Anterior cingulate cortex (tissue), 58 donors: ENCODE measurements around the gene PKD2L1.
"Not testable (repeated sequence)": the region's sequence is repeated elsewhere in the genome, so short reads cannot be mapped to it uniquely, and the experiment has no call there.

ENCODE experiments used
- DNase-seq, 58 donors: peaks; one replicate each; lab custom pipeline; 2025; lab: John Stamatoyannopoulos, UW

Gene PKD2L1

GRCh38 chr10:100292300-100292699 lies 37.7 kb downstream of the PKD2L1 start:
- DNase-seq: not testable (repeated sequence)

- DNase-seq: peak in 1 of 58 donors; percentile 10
Observed at GRCh38 chr10:100291356-100291755, 38.7 kb downstream of the PKD2L1 start.

- DNase-seq: no peak
Observed at GRCh38 chr10:100289641-100290040, 40.4 kb downstream of the PKD2L1 start.

- no peak for DNase-seq
Observed at GRCh38 chr10:100288196-100288595, 41.8 kb downstream of the PKD2L1 start.

- DNase-seq: no peak
Observed at GRCh38 chr10:100287756-100288155, 42.3 kb downstream of the PKD2L1 start.

- DNase-seq: peak; percentile 16 to 98 (median 88)
Observed at GRCh38 chr10:100286051-100287033, 43.7 kb downstream of the PKD2L1 start, which contains the start of gene BLOC1S2. Gene BLOC1S2, minus strand, starts transcription at chr10:100286680. Its CDS starts 21 bp downstream, at chr10:100286659.

GRCh38 chr10:100285326-100285725 lies 44.7 kb downstream of the PKD2L1 start:
- DNase-seq: not testable (repeated sequence)

GRCh38 chr10:100282907-100283306 lies 47.1 kb downstream of the PKD2L1 start:
- DNase-seq: no peak

- DNase-seq: not testable (repeated sequence)
Observed at GRCh38 chr10:100276971-100277370, 53.1 kb downstream of the PKD2L1 start.

GRCh38 chr10:100267239-100268104 lies 62.6 kb downstream of the PKD2L1 start, which contains the start of gene CWF19L1:
Gene CWF19L1, minus strand, starts transcription at chr10:100267638. Its CDS starts 45 bp downstream, at chr10:100267593.
- peak in 57 of 58 donors; percentile 43 to 89 (median 79) for DNase-seq

- DNase-seq: no peak
Observed at GRCh38 chr10:100265821-100266485, 64.1 kb downstream of the PKD2L1 start.

- DNase-seq: no peak
Observed at GRCh38 chr10:100254191-100254590, 75.8 kb downstream of the PKD2L1 start.

GRCh38 chr10:100253041-100253440 lies 77.0 kb downstream of the PKD2L1 start:
- no peak for DNase-seq

GRCh38 chr10:100248820-100249219 lies 81.2 kb downstream of the PKD2L1 start:
- no peak for DNase-seq

- no peak for DNase-seq
Observed at GRCh38 chr10:100245484-100246220, 84.4 kb downstream of the PKD2L1 start.

- DNase-seq: no peak
Observed at GRCh38 chr10:100239851-100240250, 90.2 kb downstream of the PKD2L1 start.

GRCh38 chr10:100238429-100238828 lies 91.6 kb downstream of the PKD2L1 start:
- DNase-seq: no peak
